ENCODE data around the gene BBS7. TPM values are rescaled to one million over a fixed set of nuclear protein-coding genes. Genes with fewer than 3 reads are reported as not detected.

The BBS7 gene
- total and polyA plus RNA-seq, 2 donors (not counting 3 experiments of a cell fraction or from before 2014, with no cell fraction given), result 20.0 to 21.7 TPM

DNA sequence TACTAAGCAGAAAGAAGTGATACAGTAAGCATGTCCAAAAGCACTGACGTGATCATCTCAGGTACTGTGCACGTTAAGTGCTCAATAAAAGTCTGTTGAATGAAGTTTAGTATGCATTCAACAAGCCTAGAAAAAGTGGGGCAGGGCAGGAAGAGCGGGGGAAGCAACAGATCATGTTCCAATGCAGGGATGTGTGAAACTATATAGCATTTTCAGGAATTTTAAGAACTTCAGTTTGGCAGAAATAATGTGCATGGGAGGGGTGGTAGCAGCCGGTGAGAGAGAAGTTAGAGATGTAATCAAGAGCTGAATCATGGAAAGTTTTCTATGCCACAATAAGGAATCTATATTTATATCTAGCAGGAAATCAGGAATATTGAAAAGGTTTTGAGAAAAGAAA is 27.4 kb downstream of the BBS7 start:
- Histone ChIP-seq H3K9me1 (replicated peaks; ENCODE audit: control insufficient read depth, extremely low read depth, insufficient read depth, low read length) (no peaks in the 10 kb centered on the region), H3K36me3 (ENCODE audit: control insufficient read depth in 2 of 2, extremely low read depth in 1 of 2, insufficient read depth in 2 of 2, low read length in 2 of 2) (peaks cover 0 to 2% of the 10 kb centered on the region in 2 experiments), H3K9ac (replicated peaks; ENCODE audit: extremely low read depth, insufficient read depth, low read length) (no peak overlapping the region), H3K4me3 (replicated peaks in 1 of 3; ENCODE audit: insufficient read depth in 1 of 3, low read depth in 1 of 3, low read length in 3 of 3) (no peak overlapping the region), H3K4me1 (ENCODE audit: control insufficient read depth, extremely low read depth, insufficient read depth, low read length) (no peaks in the 10 kb centered on the region), H2AFZ (ENCODE audit: low read depth, low read length) (no peak overlapping the region), H3K27ac (ENCODE audit: insufficient read depth, low read depth, low read length) (no peak overlapping the region), H4K20me1 (replicated peaks; ENCODE audit: control insufficient read depth, extremely low read depth, insufficient read depth, low read length) (no peaks in the 10 kb centered on the region), H3K9me3 (replicated peaks; ENCODE audit: control insufficient read depth, insufficient read depth, low read length) (no peaks in the 10 kb centered on the region), H3K27me3 (ENCODE audit: control insufficient read depth in 2 of 2, insufficient read depth in 2 of 2, low read length in 2 of 2) (no peaks in the 10 kb centered on the region), H3K79me2 (ENCODE audit: control insufficient read depth, insufficient read depth, low read length) (no peaks in the 10 kb centered on the region), H3K4me2 (ENCODE audit: insufficient read depth, low read length) (no peak overlapping the region)
- intact Hi-C loops (cut with micrococcal nuclease), result no loop called here
- no peak for DNase-seq (ENCODE audit: low read depth, low spot score)
- POLR2A ChIA-PET, result no interaction called here
- no peak for FAIRE-seq
- no peak for TF ChIP-seq POLR2A (IDR thresholded peaks at IDR 0.05; ENCODE audit: low read depth, low read length)
- TF ChIP-seq, protein P1, sequence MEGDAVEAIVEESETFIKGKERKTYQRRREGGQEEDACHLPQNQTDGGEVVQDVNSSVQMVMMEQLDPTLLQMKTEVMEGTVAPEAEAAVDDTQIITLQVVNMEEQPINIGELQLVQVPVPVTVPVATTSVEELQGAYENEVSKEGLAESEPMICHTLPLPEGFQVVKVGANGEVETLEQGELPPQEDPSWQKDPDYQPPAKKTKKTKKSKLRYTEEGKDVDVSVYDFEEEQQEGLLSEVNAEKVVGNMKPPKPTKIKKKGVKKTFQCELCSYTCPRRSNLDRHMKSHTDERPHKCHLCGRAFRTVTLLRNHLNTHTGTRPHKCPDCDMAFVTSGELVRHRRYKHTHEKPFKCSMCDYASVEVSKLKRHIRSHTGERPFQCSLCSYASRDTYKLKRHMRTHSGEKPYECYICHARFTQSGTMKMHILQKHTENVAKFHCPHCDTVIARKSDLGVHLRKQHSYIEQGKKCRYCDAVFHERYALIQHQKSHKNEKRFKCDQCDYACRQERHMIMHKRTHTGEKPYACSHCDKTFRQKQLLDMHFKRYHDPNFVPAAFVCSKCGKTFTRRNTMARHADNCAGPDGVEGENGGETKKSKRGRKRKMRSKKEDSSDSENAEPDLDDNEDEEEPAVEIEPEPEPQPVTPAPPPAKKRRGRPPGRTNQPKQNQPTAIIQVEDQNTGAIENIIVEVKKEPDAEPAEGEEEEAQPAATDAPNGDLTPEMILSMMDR (IDR thresholded peaks at IDR 0.05; ENCODE audit: extremely low read depth in 1 of 2, insufficient read depth in 1 of 2, low read depth in 1 of 2, low read length in 2 of 2), result no peak
- TF ChIP-seq MAX (IDR thresholded peaks at IDR 0.05; ENCODE audit: insufficient read depth, insufficient read length), result no peak
- dilution Hi-C loops (cut with MboI; ENCODE audit: extremely low pct_ligation_motif_present, low sequenced_read_pairs), result no loop called here
- BruUV-seq (replicated peaks), result no TSS peak
- CTCF ChIA-PET, result no interaction called here

DNA sequence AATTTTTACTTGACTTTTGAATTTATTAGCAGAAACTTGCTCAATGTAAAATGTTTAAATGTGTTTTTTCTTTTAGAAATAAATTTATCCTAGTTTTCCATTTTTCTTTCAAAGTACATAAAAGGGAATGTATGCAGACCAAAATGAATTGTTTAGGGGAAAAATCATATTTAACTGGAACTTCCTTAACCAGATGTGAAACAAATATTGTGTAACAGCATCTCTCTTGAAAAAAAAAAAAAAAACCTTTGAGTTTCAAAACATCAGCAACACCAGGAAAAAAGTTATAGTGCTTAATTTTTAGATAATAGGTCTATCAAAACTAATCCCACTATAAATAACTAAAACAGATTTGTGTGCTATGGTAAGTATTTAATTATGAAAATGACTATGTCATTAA is 32.1 kb downstream of the BBS7 start:
- TF ChIP-seq JUN (IDR thresholded peaks at IDR 0.05; ENCODE audit: borderline replicate concordance, insufficient read depth, insufficient read length, low read depth), result no peak
- TF ChIP-seq MYC (IDR thresholded peaks at IDR 0.05; ENCODE audit: low read depth, low read length), result no peak
- TF ChIP-seq MAX (IDR thresholded peaks at IDR 0.05; ENCODE audit: insufficient read depth, insufficient read length), result no peak
- no peak for TF ChIP-seq GATA2 (IDR thresholded peaks at IDR 0.05; ENCODE audit: insufficient read depth, insufficient read length, low read depth, low read length)
- DNase-seq (ENCODE audit: low read depth, low spot score), result no peak
- no peaks in the 10 kb centered on the region for H3K4me1 ChIP-seq (ENCODE audit: control insufficient read depth, extremely low read depth, insufficient read depth, low read length)
- POLR2A ChIA-PET, result no interaction called here
- no TSS peak for BruUV-seq (replicated peaks)
- H3K9me1 ChIP-seq (replicated peaks; ENCODE audit: control insufficient read depth, extremely low read depth, insufficient read depth, low read length), result no peaks in the 10 kb centered on the region
- no peaks in the 10 kb centered on the region for H3K27me3 ChIP-seq (ENCODE audit: control insufficient read depth in 2 of 2, insufficient read depth in 2 of 2, low read length in 2 of 2)
- no peak overlapping the region for H3K9ac ChIP-seq (replicated peaks; ENCODE audit: extremely low read depth, insufficient read depth, low read length)
- H3K36me3 ChIP-seq (ENCODE audit: control insufficient read depth in 2 of 2, extremely low read depth in 1 of 2, insufficient read depth in 2 of 2, low read length in 2 of 2), result peaks cover 0 to 3% of the 10 kb centered on the region in 2 experiments
- H2AFZ ChIP-seq (ENCODE audit: low read depth, low read length), result no peak overlapping the region
- dilution Hi-C loops (cut with MboI; ENCODE audit: extremely low pct_ligation_motif_present, low sequenced_read_pairs), result no loop called here
- no peak overlapping the region for H3K4me3 ChIP-seq (replicated peaks in 1 of 3; ENCODE audit: insufficient read depth in 1 of 3, low read depth in 1 of 3, low read length in 3 of 3)
- FAIRE-seq, result no peak
- no peaks in the 10 kb centered on the region for H3K79me2 ChIP-seq (ENCODE audit: control insufficient read depth, insufficient read depth, low read length)
- H3K27ac ChIP-seq (ENCODE audit: insufficient read depth, low read depth, low read length), result no peak overlapping the region
- CTCF ChIA-PET, result no interaction called here
- intact Hi-C loops (cut with micrococcal nuclease), result no loop called here
- H3K9me3 ChIP-seq (replicated peaks; ENCODE audit: control insufficient read depth, insufficient read depth, low read length), result no peaks in the 10 kb centered on the region
- no peak overlapping the region for H3K4me2 ChIP-seq (ENCODE audit: insufficient read depth, low read length)
- H4K20me1 ChIP-seq (replicated peaks; ENCODE audit: control insufficient read depth, extremely low read depth, insufficient read depth, low read length), result no peaks in the 10 kb centered on the region
